Thoracic aorta (tissue), 2 donors: ENCODE data around the gene ZNF547. TPM values are rescaled to one million over a fixed set of nuclear protein-coding genes. Genes with fewer than 3 reads are reported as not detected.

Experiments
- ATAC-seq: fragments of 150-250 bp; one replicate; pipeline ENCODE4 v1.8.0; 2017; ENCODE audit warnings: low read depth; ENCODE audit not compliant: insufficient number of reproducible peaks, low FRiP score
- DNase-seq: peaks from one replicate; pipeline ENCODE4 v3.0.0-alpha.2; 2020; ENCODE audit warnings: low spot score
- H3K27ac ChIP-seq, 2 donors: fragments of 200-600 bp; sonication (generic); 1 replicate in 1 of 2; 2 replicates in 1 of 2; pipeline ENCODE4 v1.5.1; 2016; ENCODE audit warnings: mild to moderate bottlenecking in 2 of 2, moderate library complexity in 2 of 2
- H3K27me3 ChIP-seq: fragments of 200-600 bp; sonication (generic); replicated peaks from 2 replicates; pipeline ENCODE4 v1.6.0; 2016; ENCODE audit warnings: mild to moderate bottlenecking; ENCODE audit not compliant: insufficient read depth
- H3K36me3 ChIP-seq: fragments of 200-600 bp; sonication (generic); one replicate; pipeline ENCODE4 v1.5.1; 2016
- H3K4me1 ChIP-seq, 2 donors: fragments of 200-600 bp; sonication (generic); 1 replicate in 1 of 2; 2 replicates in 1 of 2; pipeline versions ENCODE4 v1.5.1 to v1.6.0; 2016; ENCODE audit warnings: low read depth in 2 of 2, mild to moderate bottlenecking in 1 of 2; ENCODE audit not compliant: control insufficient read depth in 1 of 2
- H3K4me3 ChIP-seq: fragments of 200-600 bp; sonication (generic); 2 replicates; pipeline ENCODE4 v1.5.1; 2016; ENCODE audit warnings: mild to moderate bottlenecking
- H3K9me3 ChIP-seq: fragments of 200-600 bp; sonication (generic); 2 replicates; pipeline ENCODE4 v1.5.1; 2016
- total RNA-seq, 2 donors: library from RNA; depleted of rRNA; stranded (reverse); fragments of >200 nt; gene quantifications; one replicate each; pipeline versions ENCODE4 v1.1.0 to v1.2.3, GENCODE V29; 2016
- TF ChIP-seq, protein P1 (sequence below): fragments of 200-600 bp; sonication (generic); IDR thresholded peaks from one replicate; pipeline ENCODE4 v1.5.1; 2019; ENCODE audit warnings: antibody characterized with exemption

The ZNF547 gene
- total RNA-seq, 2 donors from 2014 or later = 0.68 to 3.4 TPM

DNA sequence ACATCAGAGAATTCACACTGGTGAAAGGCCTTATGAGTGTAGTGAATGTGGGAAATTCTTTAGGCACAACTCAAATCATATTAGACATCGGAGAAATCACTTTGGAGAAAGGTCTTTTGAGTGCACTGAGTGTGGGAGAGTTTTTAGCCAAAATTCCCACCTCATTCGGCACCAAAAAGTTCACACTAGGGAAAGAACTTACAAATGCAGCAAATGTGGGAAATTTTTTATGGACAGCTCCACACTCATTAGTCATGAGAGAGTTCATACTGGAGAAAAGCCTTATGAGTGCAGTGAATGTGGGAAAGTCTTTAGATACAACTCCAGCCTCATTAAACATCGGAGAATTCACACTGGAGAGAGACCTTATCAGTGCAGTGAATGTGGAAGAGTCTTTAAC is 57.7 kb downstream of the ZNF547 start:
- ATAC-seq (no peak), DNase-seq (no peak)
- H3K4me3 ChIP-seq = no peak overlapping the region
- H3K9me3 ChIP-seq = peaks cover 73% of the 10 kb centered on the region
- no peaks in the 10 kb centered on the region for H3K4me1 ChIP-seq
- H3K36me3 ChIP-seq = peaks cover 61% of the 10 kb centered on the region
- H3K27me3 ChIP-seq = no peaks in the 10 kb centered on the region
- TF ChIP-seq, protein P1, sequence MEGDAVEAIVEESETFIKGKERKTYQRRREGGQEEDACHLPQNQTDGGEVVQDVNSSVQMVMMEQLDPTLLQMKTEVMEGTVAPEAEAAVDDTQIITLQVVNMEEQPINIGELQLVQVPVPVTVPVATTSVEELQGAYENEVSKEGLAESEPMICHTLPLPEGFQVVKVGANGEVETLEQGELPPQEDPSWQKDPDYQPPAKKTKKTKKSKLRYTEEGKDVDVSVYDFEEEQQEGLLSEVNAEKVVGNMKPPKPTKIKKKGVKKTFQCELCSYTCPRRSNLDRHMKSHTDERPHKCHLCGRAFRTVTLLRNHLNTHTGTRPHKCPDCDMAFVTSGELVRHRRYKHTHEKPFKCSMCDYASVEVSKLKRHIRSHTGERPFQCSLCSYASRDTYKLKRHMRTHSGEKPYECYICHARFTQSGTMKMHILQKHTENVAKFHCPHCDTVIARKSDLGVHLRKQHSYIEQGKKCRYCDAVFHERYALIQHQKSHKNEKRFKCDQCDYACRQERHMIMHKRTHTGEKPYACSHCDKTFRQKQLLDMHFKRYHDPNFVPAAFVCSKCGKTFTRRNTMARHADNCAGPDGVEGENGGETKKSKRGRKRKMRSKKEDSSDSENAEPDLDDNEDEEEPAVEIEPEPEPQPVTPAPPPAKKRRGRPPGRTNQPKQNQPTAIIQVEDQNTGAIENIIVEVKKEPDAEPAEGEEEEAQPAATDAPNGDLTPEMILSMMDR = no peak
- H3K27ac ChIP-seq = no peak overlapping the region

Other genes with a start within 250 kb of the ZNF547 start
- not detected for gene USP29, start 243.6 kb upstream of the ZNF547 start, total RNA-seq
- gene ZIM3, start 218.3 kb upstream of the ZNF547 start, total RNA-seq = not detected
- gene DUXA, start 196.1 kb upstream of the ZNF547 start, total RNA-seq = not detected
- 10 to 100 TPM; 60.0 to 65.4 TPM for gene ZNF264, start 172.1 kb upstream of the ZNF547 start, total RNA-seq
- 1 to 10 TPM; 1.1 to 2.2 TPM for gene AURKC, start 132.5 kb upstream of the ZNF547 start, total RNA-seq
- 10 to 100 TPM; 23.0 to 30.7 TPM for gene ZNF805, start 122.9 kb upstream of the ZNF547 start, total RNA-seq
- 100 to 1,000 TPM in 1 of 2 donors, 10 to 100 TPM in 1; 81.4 to 118 TPM for gene ZNF460, start 83.1 kb upstream of the ZNF547 start, total RNA-seq
- 1 to 10 TPM; 7.6 to 9.7 TPM for gene ZNF543, start 43.1 kb upstream of the ZNF547 start, total RNA-seq
- gene ZNF304, start 12.3 kb upstream of the ZNF547 start, total RNA-seq = 1 to 10 TPM; 6.2 to 7.5 TPM
- 1 to 10 TPM; 2.0 to 9.5 TPM for gene TRAPPC2B, start within 50 bp of the ZNF547 start, total RNA-seq
- 10 to 100 TPM; 48.2 to 49.1 TPM for gene ZNF548, start 26.3 kb downstream of the ZNF547 start, total RNA-seq
- gene ZNF17, start 47.6 kb downstream of the ZNF547 start, total RNA-seq = 10 to 100 TPM; 11.2 to 17.5 TPM
- gene ZNF749, start 71.8 kb downstream of the ZNF547 start, total RNA-seq = 10 to 100 TPM in 1 of 2 donors, 1 to 10 TPM in 1; 3.0 to 19.2 TPM
- 1 to 10 TPM in 1 of 2 donors, under 1 TPM in 1; 0.95 to 1.5 TPM for gene VN1R1, start 93.6 kb downstream of the ZNF547 start, total RNA-seq
- 1 to 10 TPM; 2.7 to 6.6 TPM for gene ZNF772, start 114.0 kb downstream of the ZNF547 start, total RNA-seq
- 10 to 100 TPM; 11.6 to 13.1 TPM for gene ZNF419, start 124.2 kb downstream of the ZNF547 start, total RNA-seq
- 1 to 10 TPM; 4.3 to 9.5 TPM for gene ZNF773, start 136.4 kb downstream of the ZNF547 start, total RNA-seq
- 1 to 10 TPM; 5.7 to 8.3 TPM for gene ZNF549, start 163.8 kb downstream of the ZNF547 start, total RNA-seq
- 1 to 10 TPM; 6.3 to 6.5 TPM for gene ZNF550, start 196.3 kb downstream of the ZNF547 start, total RNA-seq
- 1 to 10 TPM; 1.6 to 4.1 TPM for gene ZNF416, start 215.4 kb downstream of the ZNF547 start, total RNA-seq
- 10 to 100 TPM in 1 of 2 donors, 1 to 10 TPM in 1; 5.4 to 29.2 TPM for gene ZIK1, start 220.6 kb downstream of the ZNF547 start, total RNA-seq
- 1 to 10 TPM; 3.8 to 7.4 TPM for gene ZNF530, start 236.3 kb downstream of the ZNF547 start, total RNA-seq